Measurements from ENCODE around the gene ANKMY1.

Gene ANKMY1

DNA sequence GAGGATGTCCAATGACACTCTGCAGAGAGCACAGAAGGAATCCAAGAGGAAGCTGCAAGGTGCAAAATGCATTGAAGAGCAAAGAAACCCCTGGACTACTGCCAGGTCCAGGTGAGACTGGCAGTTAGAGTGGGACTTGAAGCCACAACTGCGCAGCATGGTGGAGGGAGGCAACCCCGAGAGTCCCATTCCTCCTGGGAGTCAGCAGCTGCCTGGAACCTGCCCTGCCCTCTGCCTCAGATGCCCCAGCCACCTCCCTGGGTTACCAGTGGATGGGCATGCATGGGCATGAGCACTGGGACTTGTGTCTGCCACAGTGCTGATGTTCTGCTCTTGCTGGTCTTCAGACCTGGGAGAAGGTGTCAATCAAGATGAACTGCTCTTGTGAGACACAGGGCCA is 43.2 kb downstream of the ANKMY1 start:
- DNase-seq: no peak

DNA sequence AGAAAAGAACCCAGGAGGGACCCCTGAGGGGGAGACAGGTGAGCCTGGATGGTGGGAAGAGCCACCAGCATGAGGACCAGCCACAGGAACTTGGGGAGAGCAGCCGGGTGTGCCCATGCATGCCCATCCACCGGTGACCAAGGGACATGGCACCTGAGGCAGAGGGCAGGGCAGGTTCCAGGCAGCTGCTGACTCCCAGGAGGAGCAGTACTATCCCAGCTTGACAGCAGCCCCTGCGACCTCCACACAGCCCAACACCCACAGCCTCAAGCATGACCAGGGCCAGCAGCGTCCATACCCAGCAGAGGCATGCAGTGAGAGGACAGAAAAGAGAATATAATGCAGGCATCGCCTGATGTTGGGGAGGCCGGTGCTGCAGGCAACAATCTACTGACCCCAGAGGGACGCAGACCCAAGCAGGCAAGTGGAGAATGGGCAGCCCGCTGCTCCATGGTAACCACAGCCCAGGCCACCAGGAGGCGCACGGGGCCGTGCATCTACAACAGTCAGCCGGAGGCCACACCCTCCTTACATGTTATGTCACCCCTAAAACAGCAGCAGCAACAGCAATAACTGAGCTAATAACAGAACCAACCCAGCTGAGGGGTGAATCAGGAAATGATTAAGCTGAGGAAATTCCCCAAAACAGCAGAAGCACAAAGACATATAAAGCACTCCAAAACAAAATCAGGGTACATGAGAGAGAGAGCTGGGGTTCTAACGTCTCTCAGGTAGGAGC is 44.1 kb downstream of the ANKMY1 start:
- peak; percentile 25 to 75 (median 71) for DNase-seq

DNA sequence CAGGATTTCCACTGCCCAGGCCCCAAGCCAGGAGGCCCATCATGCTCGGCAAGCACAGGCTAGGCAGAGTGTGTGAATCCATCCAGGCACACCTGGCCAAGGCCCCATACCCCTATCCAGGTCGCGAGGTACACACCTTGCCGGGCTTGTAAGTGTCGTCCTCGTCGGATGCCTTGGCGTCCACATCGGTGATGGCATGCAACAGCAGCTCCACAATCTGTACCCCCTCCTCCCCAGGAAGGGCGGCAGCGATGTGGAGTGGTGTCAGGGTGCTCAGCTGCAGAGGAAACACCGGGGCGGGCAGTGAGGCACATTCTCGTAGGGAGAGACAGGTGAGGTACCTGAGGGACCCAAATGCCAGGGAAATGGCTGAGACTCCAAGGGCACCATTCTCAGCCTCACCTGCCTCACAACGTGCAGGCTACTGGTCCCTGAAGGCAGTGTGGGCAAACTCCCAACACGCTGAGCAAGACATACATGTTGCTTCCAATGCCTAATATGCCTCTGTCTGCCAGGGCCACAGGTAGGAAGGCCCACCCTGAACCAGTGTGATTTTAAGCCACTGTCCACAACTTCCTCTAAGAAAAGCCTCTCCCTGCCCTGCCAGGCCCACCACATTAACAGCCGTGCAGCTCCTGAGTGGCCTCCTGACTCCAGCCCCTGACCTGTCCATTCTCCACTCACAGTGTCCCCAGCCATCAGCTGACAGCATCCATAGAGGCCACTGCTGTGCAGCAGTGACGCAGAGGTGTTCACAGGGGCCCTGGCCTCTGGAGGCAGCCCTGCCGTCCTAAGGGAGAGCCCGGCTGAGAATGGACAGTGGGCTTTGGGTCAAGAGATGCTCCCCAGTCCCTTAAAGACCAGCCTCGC is 44.9 kb downstream of the ANKMY1 start:
- no peak for DNase-seq

DNA sequence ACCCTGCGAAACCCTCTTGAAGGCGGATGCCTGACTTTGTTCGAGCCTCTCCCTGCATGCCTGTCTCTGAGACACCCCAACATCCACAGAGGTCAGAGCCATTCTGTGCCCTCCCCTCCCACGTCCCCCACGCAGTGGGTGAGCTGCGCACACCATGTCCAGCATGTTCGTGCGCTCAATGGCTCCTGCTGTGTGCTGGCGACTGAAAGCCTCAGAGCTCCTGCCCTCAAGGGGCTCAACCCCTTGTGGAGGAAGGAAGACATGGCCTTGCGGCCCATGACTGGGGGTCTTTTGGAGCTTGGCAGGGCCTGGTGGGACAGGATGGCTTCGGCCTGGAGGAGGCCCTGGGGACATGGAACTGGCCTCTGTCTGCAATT is 45.7 kb downstream of the ANKMY1 start:
- no peak for DNase-seq

DNA sequence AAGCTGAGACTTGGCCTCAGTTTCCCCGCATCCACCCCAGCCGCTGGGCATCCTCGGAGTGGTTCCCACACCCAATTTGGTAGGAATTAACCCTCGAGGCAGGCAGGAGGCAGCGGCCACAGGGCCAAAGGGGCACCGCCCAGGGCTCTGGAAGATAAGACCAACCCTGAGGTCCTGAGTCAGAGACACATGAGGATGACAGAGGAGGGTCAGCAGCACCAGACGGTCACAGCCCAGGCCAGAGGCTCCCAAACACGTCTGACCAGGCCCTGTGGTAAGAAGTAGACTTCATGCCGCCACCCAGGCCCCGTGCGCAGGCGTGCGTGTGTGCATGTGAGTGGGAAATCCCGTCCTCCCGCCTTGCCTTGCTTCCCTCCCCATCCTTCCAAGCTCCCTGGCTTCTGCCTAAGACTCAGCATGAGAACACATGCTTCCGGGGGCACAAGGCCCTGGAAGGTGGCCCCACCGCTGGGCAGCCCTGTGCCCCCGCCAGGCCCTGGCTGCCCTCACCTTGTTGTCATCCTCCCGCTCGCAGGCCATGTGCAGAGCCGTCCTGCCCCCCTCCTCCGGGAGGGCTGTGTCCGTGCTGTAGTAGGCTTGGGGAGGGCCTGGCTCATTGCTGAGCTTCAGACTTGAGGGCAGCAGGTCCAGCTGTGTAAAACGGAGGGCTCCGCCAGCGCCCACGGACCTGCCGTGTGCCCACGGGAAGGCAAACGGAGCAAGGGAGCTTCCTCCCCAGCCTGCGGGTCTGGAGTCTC is 46.3 kb downstream of the ANKMY1 start:
- no peak for DNase-seq

DNA sequence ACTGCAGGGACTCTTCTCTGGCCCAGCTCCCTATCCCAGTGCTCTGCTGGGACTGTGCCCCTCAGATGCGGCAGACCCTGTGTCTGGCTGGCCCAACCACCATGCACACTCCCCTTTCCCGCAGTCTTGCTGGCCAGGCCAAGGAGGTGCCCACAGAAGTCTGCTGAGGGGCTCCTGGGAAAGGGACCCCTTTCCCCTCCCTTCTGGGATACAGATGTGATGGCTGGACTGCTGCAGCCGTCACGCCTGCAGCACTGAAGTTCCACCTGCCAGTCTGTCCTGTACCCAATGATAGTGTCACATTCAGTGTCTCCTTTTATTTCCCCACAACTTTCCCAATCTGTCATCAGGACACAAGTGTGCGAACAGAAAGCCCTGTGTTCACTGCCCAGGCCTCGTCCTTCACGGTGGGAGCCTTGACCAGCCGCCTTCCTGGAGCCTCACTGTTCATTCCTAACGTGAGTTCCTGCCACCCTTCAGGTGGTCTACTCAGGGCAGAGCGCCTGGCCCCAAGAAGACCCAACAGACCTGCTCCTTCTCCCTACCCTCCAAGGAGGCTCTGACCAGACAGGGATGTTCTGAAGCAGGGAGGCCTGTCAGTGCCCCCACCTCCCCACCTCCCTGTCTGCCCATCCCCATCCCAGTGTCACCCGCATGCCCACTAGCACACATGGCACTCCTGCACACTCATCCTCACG is 47.1 kb downstream of the ANKMY1 start:
- no peak for DNase-seq

DNA sequence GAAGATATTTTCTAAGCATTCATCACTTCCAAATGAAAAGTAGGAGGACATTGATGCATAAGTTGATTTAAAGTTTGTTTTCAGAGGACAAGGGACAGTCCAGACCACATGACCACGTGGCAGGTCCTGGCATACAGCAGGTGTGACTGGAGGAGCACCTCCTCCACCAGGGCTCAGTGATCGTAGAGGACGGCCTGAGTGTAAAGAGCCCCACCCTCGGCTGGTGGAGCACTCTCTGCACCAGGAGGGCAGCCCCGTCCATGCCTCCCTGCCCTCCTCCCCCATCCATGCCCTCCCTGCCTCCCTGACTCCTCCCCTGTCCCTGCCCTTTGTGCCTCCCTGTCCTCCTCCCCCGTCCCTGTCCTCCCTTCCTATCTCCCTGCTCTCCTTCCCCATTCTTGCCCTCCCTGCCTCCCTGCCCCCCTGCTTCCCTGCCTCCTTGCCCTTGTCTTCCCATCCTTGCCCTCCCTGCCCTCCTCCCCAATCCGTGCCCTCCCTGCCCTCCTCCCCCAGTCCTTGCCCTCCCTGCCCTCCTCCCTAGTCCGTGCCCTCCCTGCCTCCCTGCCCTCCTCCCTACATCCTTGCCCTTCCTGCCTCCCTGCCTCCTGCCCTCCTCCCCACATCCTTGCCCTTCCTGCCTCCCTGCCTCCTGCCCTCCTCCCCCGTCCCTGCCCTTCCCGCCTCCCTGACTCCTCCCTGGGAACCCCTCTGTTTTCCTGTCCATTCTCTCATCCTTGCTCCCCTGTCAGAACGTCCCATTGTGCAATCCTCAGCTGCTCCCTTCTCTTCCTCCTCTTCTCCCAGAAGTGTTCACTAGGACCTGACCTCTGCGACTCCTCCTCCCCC is 47.9 kb downstream of the ANKMY1 start:
- DNase-seq: no peak

DNA sequence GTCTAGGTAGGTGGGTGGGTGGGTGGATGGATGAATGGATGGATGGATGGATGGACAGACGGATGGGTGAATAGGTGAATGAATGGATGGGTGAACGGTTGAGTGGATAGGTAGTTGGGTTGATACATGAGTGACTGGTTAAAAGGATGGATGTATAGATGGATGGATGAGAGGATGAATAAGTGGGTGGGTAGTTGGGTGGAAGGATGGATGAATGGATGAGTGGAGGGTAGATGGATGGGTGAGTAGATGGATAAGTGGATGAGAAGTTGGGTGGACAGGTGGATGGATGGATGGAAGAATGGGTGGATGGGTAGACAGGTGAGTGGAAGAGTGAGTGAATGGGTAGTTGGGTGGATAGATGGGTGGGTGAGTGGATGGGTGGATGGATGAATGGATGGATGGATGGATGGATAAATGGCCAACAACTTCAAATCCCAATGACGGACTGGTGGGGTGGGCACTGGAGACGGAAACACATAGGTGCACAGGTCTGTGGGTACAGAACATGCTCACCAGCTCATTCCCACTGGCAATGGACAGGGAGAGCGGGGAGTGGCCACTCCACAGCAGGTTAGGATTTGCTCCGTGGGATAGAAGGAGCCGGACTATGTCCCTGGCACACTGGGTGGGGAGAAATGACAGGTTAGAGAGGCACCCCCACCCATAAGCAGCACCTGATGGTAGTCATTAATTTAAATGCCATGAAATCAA is 48.8 kb downstream of the ANKMY1 start:
- DNase-seq: no peak

DNA sequence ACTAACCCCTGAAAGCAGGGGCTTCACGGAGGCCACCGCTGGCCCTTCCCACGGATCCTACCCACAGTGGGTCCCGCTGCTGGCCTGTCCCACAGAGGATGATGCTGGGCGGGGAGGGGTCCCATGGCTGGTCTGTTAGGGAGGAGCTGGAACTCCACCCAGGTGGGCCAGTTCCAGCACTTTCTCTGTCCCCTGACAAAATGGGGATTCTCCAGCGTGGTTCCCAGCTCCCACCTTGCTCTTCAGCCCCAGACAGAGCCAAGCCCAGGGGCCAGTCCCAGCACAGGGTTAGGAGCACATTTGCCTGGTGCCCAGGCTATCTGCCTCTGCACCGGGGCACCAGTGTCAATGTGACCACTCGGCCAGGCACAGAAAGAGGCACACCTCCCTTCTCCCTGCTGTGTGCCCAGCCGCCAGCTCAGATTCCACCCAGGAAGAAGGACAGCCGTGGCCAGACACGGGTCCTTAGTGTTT is 50.0 kb downstream of the ANKMY1 start:
- no peak for DNase-seq

DNA sequence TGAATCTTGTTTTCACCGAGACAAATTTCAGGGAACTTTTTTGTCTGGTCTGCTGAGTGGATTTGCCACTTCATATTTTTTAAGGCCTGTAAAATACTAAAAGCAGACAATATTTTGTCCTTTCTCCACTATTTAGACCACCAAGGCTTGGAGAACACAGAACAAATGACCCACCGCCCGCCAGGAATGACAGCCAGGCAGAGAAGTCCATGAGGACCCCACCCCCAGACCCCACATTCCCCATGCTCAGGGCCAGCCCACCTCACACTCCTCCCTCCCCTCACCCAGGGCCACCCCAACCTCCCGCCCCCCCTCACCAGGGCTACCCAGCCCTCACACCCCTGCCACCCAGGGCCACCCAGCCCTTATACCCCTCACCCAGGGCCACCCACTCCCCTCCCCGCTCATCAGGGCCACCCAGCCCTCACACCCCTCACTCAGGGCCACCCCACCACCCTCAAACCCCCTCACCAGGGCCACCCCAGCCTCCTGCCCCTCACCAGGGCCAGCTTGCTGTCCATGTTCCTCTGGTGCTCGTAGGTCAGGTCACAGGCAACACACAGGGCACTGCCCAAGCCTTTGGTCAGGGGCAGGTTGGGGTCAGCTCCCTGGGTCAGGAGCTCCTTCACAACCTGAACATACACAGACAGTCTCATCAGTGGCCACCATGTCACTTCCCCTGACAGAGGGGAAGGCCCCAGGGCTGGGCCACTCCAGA is 50.6 kb downstream of the ANKMY1 start:
- no peak for DNase-seq

DNA sequence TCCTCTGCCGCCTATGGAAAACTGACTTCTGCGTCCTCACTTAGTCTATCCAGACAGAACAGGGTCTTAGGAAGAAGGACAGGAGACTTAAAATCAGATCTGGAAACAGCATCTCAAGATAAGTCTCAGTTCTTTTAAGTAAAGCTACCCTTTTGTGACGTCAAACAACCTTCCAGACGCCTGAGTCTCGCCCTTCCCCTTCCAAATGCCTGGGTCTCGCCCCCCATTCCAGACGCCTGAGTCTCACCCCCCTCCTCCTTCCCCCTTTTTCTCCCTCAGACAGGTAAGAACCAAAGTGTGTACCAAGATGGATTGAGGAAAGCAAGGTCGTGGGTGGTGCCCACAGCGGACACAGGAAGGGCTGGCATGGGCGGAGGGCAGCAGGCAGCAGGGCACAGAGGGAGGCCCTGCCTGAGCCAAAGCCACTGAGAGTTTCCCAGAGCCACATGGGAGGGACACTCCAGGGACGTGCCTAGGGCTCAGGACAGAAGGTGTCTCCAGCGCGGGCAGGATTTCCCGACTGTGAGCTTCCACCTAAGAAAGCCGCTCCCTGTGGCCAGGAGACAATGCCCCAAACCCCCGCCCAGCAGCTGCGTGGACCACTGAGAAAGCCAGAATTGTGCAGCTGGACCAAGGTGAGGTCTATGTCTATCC is 51.3 kb downstream of the ANKMY1 start:
- no peak for DNase-seq

DNA sequence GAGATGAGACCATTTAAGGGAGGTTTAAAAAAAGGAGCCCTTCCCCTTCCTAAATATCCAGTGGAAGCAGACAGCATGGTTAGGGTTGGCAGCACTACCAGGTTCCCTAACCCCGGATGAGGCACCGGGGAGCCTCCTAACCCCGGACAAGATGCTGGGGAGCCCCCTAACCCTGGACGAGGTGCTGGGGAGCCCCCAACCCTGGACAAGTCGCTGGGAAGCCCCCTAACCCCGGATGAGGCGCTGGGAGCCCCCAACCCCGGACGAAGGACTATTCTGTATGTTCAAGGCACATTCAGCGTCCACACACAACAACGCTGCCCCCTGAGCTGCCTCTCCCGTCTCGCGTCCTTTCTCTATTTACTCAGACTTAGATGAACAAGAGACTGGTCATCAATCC is 51.9 kb downstream of the ANKMY1 start:
- no peak for DNase-seq

DNA sequence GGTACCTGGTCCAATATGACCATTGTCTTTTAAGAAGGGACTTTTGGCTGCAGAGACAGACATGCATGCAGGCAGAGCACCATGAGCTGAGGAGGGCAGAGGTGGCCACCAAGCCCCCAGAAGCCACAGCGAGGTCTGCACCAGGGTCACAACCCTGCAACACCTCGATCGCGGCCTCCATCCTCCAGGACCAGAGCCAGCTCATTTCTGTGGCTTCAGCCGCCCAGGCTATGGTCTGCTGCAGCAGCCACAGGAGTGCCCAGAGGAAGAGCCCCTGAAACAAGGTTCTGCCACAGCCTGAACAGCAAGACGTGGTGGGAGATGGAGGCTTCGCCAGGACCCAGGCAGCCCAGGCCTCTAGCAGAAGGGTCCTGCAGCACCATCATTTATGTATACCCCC is 53.9 kb downstream of the ANKMY1 start:
- DNase-seq: no peak

DNA sequence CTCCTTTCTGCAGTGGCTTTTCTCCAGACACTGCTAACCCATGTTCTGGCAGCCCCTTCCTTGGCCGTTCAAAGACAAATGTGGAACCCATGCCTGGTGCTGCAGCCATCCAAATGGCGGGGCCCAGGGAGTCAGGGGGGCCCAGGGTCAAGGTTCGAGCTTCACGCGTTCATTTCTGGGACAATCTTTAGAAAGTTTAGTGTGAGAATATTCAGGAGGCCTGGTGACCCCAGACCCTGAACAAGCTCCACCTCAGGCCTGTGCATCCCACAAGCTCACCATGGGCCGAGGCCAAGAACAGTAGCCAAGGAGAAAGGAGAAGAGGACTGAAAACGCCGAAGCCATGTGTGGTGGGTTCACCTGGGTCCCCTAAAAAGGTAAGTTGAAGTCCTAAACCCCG is 54.4 kb downstream of the ANKMY1 start:
- DNase-seq: no peak

DNA sequence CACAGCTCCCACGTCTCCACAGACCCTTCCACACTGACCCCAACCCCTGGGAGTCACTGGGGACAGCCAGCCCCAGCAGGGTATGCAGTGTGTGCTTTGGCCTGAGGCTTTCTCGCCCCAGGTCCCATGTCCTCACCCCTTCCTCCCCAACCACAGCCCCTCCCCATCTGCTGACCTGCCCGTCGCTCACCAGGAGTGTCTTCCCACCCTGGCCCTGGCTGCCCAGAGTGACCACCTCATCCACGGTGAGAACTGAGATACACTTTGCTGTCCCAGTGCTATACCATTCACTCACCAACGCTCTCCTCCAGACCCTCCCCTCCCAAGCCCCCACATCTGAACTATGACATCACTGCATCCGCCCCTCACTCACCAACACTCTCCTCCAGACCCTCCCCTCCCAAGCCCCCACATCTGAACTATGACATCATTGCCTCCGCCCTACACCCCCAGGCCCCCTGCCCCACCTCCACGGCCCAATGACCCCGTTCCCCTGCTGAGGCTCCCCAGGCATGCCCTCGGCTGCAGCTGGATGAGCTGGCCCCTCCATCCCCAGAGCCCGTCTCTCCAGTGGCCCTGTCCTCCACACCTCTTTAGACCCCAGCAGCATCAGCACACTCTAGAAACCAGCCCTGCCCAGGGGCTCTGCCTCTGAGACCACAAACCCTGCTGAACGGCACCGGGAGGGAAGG is 55.2 kb downstream of the ANKMY1 start:
- DNase-seq: no peak

DNA sequence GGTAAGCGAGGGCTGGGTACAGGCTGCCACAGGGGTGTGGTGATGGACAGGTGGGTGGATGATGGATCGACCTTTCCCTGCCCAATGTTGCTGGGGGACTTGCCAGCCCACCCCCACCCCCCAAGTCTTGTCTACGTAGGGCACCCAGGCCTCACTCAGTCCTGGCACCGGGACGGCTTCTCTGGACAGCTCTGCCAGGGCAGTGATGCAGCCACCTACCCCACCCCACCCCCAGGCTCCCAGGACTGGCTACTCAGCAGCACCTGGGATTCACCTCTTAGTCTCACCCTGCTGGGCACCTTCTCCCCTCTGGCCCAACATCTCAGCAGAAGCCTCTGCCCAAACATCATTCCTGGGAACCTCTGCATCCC is 55.7 kb downstream of the ANKMY1 start:
- no peak for DNase-seq

DNA sequence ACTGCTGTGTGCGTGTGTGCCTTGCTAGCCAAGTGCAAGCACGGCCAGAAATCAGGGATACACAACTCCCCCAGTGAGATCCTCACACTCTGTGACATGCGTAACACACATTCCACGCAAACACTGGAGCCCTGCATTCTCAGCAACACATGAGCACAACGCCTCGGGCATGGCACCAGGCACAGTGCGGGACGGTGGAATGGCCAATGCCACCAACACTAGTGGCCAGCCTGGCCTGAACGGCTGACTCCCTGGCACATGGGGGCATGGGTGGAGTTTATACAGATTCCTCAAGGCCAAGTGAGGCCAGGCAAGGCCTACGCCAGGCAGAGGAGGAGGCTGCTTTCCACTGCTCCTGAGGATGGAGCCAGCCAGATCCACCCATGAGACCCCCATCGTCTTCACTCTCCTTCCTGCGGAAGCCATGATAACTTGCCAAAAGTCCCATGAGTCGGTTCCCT is 56.2 kb downstream of the ANKMY1 start:
- DNase-seq: no peak

DNA sequence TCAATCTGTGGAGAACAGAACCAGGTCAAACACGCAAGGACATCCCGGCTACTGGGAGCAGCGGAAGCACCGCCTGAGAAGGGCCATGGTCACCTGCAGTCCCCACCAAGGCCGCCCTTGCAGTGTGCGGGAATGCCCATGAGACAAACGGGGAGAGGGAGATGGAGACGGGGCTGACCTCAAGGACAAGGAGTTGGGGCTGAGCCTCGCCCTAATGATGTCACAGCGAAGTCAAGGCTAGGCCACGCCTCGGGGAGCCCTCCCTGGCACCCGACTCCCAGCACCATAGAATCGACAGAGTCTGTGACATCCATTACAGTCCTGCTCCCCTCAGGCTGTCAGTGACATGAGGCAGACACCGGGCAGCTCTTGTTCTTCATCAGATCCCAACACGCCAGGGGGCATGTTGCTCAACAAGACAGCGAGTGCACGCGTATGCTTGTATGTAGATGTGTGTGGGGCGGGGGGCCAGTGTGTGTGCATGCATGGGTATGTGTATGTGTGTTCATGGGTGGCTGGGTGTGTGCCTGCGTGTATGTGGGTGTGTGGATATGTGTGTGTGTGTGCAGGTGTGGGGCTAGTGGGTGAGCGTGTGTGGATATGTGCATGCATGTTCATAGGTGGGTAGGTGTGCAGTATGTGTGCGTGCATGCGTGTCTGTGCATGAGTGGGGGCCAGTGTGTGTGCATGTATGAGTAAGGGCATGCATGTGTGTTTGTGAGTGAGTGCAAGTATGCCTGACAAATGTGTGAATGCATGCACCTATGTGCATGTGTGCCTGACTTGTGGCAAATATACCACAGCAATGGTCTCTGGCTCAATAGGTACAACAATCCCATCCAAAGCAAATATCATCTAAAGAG is 57.0 kb downstream of the ANKMY1 start:
- DNase-seq: no peak

All from activated naive CD4-positive, alpha-beta T cell (primary cell).